Measurements from ENCODE around the gene GPBP1L1. TPM values are rescaled to one million over a fixed set of nuclear protein-coding genes. Genes with fewer than 3 reads are reported as not detected.
"Not testable (repeated sequence)": the region's sequence is repeated elsewhere in the genome, so short reads cannot be mapped to it uniquely, and the experiment has no call there.

Gene GPBP1L1
- total RNA-seq, 1 experiment from 2014 or later = 105 TPM

GRCh38 chr1:45640293-45640692 lies 46.0 kb downstream of the GPBP1L1 start:
- DNase-seq (ENCODE audit: low read depth) = no peak

- DNase-seq (ENCODE audit: low read depth) = no peak
Observed at GRCh38 chr1:45635211-45635610, 51.1 kb downstream of the GPBP1L1 start.

DNA sequence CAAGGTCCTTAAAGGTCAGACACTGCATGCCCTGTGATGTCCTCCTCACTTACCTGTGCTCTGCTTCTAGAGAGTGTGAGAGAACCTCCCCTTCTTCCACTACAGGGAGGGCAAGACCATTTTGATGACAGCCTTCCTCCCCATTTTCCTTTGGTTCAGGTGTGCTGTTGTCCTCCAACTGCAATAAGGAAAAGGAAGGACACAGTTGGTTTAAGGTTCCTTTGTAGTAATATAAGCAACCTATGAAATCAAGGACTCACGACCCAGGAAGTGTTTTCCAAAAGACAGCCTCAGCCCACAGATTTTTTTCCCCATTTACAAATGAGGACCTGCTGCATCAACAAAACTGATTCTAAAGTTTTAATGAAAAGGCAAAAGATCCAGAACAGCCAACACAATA lies 55.9 kb downstream of the GPBP1L1 start:
- no peak for DNase-seq (ENCODE audit: low read depth)

- no peak for DNase-seq (ENCODE audit: low read depth)
Observed at GRCh38 chr1:45629035-45629434, 57.3 kb downstream of the GPBP1L1 start.

DNA sequence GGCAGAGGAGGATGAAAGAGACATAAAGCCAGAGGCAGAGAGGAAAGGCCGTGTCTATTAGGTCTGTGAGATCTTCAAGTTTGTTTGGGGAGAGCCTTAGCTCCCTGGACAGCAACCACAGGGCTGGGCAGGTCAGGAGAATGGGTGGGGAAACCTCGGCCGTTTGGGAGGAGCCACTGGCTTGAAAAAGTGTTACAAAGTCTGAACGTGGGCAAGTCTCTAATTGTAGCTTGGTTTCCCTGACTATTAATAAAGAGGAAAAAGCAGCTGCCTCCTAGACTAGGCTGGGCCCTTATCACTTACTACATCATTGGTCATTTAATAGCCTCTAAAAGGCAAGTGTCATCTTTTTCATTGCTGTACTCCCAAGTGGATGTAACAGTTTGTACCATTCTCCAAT lies 62.4 kb downstream of the GPBP1L1 start, which contains the start of gene CCDC17:
Gene CCDC17, minus strand, starts transcription at position 83 of the 400 bp plus-strand sequence. CDS start 145 bp downstream, outside the sequence.
- no peak for DNase-seq (ENCODE audit: low read depth)

DNA sequence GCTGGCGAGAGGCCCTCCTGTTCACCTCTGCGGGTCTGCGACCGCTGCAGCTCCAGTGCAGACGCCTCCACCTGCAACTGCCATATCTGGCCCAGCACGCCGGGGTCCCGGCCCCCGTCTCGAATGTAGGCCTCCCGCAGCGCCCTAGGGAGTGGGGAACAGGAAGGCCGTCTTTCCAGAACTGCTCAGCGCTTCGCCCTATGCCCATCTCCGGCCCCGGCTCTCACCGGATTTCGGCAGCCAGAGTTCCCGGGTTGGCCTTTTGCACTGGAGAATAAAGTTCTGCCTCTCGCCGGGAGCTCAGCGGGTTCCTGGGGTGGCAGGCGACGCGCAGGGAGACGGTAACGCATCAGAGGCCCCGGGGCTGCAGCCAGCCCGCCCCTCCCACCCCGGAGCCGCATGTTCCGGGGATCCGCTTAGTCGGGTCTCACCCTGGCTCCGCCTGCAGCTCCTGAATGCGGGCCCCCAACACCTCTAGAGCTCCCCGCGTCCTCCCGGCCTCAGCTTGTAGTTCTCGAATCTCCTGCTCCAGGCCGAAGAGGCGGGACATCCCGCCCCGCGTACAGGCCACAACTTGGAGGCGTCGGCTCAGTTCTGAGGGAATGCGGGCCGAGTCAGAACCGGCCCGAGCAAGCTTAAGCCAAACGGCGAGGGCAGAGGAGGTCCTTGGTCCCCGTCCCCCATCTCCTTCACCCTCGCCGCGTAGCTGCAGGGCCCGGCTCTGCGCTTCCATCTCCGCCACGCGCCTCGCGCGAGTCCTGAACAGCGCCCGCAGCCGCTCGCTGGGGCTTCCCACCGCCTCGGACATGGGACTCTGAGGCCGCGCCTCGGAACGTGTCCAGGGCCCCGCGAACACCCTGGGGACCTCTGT lies 63.6 kb downstream of the GPBP1L1 start:
- no peak for DNase-seq (ENCODE audit: low read depth)

GRCh38 chr1:45621895-45622523 lies 64.3 kb downstream of the GPBP1L1 start:
- no peak for DNase-seq (ENCODE audit: low read depth)

DNA sequence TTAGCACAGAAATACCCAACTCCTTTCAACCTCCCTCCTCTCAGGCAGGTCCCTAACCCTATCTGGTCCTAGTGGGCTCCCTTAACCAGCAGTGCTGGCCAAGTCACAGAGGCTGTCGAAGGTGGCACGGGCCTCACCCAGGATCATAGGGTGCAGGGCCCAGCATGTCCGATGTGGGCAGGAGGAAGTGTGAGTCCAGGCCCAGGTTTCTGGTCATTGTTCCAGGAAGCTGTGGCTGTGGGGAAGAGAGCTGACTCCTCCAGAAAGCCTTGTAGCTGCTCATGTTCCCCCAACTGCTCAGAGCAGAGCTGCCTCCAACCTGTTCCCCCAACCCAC lies 64.9 kb downstream of the GPBP1L1 start:
- no peak for DNase-seq (ENCODE audit: low read depth)

GRCh38 chr1:45620588-45621500 lies 65.5 kb downstream of the GPBP1L1 start:
- no peak for DNase-seq (ENCODE audit: low read depth)

DNA sequence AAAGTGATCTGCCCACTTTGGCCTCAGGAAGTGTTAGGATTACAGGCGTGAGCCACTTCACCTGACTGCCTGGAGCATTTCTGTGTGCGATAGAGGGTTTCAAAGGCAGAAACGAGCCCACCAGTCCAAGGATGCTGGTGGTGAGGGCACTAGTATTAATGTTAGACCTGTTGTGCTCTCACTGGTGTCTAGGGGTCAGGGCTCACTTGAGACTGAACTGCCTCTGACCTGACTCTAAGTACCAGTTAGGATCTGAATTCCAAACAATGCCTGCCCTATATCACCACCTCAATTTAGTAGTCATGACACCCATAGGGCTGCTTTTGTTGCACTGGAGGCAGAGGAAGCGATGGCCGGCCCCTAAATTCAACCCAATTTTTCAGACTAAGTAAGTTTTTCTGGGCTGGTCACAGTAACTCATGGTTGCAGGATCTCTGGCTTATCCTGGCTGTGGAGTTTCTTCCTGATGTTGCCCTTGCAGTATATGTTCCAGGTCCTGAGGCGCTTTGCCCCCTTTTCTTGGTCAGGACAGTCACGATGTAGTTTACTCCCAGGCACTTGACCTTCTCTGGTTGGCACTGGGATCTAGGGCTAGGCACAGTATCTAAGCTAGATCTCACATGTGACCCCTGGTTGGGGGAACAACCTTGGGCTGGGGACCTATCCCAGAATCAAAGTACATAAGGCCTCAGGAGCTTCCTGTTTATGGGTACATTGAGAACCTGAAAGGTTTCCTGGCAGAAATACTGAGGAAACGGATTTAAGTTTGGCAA lies 67.0 kb downstream of the GPBP1L1 start:
- no peak for DNase-seq (ENCODE audit: low read depth)

DNA sequence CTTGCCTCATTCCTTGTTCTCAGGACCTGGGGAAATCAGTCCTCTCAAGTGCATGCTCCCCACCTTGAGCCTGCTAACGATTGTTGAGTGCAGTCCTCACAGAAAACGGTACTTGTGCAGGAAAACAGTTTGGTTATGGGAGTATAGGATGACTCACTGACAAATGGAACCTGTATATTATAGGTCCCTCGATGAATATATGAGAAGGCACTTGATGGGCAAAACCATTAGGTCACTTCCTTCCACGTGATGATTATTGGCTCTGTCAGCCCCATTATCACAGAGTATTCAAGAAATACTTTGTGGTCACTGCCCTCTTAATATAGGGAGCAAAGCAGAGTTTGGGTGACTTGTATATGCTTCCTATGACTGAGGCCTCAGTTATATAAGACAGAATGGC lies 68.7 kb downstream of the GPBP1L1 start:
- DNase-seq (ENCODE audit: low read depth) = peak; percentile 15

GRCh38 chr1:45615885-45616284 lies 70.4 kb downstream of the GPBP1L1 start:
- DNase-seq (ENCODE audit: low read depth) = no peak

- DNase-seq (ENCODE audit: low read depth) = no peak
Observed at GRCh38 chr1:45612941-45613579, 73.3 kb downstream of the GPBP1L1 start.

- DNase-seq (ENCODE audit: low read depth) = no peak
Observed at GRCh38 chr1:45610589-45611226, 75.6 kb downstream of the GPBP1L1 start.

GRCh38 chr1:45608175-45609156 lies 77.9 kb downstream of the GPBP1L1 start:
- no peak for DNase-seq (ENCODE audit: low read depth)

DNA sequence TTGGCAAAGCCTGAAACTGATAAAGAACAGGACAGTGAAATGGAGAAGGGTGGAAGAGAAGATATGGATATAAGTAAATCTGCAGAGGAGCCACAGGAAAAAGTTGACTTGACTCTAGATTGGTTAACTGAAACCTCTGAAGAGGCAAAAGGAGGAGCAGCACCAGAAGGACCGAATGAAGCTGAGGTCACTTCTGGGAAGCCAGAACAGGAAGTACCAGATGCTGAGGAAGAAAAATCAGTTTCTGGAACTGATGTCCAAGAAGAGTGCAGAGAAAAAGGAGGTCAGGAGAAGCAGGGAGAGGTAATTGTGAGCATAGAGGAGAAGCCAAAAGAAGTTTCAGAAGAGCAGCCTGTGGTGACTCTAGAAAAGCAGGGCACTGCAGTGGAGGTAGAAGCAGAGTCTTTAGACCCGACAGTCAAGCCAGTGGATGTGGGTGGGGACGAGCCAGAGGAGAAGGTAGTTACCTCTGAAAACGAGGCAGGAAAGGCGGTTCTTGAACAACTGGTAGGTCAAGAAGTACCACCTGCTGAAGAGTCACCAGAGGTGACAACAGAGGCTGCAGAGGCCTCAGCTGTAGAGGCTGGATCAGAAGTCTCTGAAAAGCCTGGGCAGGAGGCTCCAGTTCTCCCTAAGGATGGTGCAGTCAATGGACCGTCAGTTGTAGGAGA lies 78.8 kb downstream of the GPBP1L1 start:
- no peak for DNase-seq (ENCODE audit: low read depth)

DNA sequence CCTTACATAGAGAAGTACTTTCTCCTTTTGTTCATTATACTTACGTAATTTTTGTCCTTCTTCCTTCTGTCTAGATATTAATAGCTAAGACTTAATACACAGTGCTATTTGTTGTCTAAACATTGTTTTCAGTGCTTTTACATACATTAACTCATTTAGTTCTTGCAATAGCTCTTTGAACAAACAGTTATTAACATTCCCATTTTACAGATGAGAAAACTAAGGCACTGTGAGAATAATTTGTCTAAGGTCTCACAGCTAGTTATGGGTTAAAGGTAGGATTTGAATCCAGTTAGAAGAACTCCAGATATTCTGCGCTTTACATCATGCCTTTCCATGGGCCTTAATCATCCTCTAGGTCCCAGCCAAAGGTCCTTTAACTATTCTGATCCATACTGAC lies 82.1 kb downstream of the GPBP1L1 start:
- no peak for DNase-seq (ENCODE audit: low read depth)

DNA sequence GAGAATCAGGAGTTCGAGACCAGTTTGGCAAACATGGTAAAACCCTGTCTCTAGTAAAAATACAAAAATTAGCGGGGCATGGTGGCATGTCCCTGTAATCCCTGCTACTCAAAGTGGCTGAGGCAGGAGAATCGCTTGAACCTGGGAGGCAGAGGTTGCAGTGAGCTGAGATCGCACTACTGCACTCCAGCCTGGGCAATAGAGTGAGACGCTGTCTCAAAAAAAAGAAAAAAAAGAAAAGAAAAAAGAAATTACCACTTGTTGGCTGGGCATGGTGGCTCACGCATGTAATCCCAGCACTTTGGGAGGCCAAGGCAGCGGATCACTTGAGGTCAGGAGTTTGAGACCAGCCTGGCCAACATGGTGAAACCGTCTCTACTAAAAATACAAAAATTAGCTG lies 89.6 kb downstream of the GPBP1L1 start:
- DNase-seq (ENCODE audit: low read depth) = not testable (repeated sequence)

DNA sequence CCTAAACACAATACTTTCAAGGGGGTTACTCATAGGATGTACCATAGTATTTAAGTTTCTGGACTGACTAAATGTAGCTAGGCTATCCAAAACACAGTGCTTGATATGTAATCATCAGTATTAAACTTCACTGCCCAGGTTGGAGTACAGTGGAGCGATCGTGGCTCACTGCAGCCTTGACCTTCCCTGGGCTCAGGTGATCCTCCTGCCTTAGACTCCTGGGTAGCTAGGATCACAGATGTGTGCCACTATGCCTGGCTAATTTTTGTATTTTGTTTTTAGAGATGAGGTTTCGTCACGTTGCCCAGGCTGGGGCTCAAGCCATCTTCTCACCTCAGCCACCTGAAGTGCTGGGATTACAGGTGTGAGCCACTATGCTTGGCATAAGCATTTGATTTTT lies 91.9 kb downstream of the GPBP1L1 start:
- DNase-seq (ENCODE audit: low read depth) = no peak
